SU-DHL-6 (cell line): ENCODE results near the gene DOHH.

ENCODE experiments used
- EZH2phosphoT487 ChIP-seq: fragments of 200-600 bp; sonication (generic), shearing (Covaris generic); conservative IDR thresholded peaks from 2 replicates; pipeline ENCODE4 v1.6.1; 2018; ENCODE audit warnings: mild to moderate bottlenecking, antibody characterized with exemption, low read length, moderate library complexity, mixed read lengths
- TF ChIP-seq, protein P1 (sequence below): fragments of 200-600 bp; sonication (generic); IDR thresholded peaks from one replicate; pipeline ENCODE4 v1.5.1; 2017; ENCODE audit warnings: antibody characterized with exemption, mild to moderate bottlenecking, low read length, moderate library complexity; ENCODE audit not compliant: insufficient read depth, poor library complexity, severe bottlenecking

GRCh38 chr19:3526507-3527237 lies 26.2 kb upstream of the DOHH start:
- TF ChIP-seq, protein P1, sequence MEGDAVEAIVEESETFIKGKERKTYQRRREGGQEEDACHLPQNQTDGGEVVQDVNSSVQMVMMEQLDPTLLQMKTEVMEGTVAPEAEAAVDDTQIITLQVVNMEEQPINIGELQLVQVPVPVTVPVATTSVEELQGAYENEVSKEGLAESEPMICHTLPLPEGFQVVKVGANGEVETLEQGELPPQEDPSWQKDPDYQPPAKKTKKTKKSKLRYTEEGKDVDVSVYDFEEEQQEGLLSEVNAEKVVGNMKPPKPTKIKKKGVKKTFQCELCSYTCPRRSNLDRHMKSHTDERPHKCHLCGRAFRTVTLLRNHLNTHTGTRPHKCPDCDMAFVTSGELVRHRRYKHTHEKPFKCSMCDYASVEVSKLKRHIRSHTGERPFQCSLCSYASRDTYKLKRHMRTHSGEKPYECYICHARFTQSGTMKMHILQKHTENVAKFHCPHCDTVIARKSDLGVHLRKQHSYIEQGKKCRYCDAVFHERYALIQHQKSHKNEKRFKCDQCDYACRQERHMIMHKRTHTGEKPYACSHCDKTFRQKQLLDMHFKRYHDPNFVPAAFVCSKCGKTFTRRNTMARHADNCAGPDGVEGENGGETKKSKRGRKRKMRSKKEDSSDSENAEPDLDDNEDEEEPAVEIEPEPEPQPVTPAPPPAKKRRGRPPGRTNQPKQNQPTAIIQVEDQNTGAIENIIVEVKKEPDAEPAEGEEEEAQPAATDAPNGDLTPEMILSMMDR, result peak; percentile 29
- no peak for TF ChIP-seq EZH2phosphoT487
